Cortex of kidney (tissue), 1 donor: ENCODE results near the gene KLRC4.
"Not testable (repeated sequence)": the region's sequence is repeated elsewhere in the genome, so short reads cannot be mapped to it uniquely, and the experiment has no call there.

ENCODE experiments used
- DNase-seq: peaks from one replicate; lab custom pipeline; 2025; lab: John Stamatoyannopoulos, UW

The KLRC4 gene

GRCh38 chr12:10397296-10397695 is 12.3 kb downstream of the KLRC4 start:
- no peak for DNase-seq

GRCh38 chr12:10396176-10396575 is 13.4 kb downstream of the KLRC4 start:
- not testable (repeated sequence) for DNase-seq

GRCh38 chr12:10395390-10395998 is 14.1 kb downstream of the KLRC4 start:
- DNase-seq = no peak

- DNase-seq = not testable (repeated sequence)
Measured at GRCh38 chr12:10394531-10395152, 14.9 kb downstream of the KLRC4 start.

- DNase-seq = no peak
Measured at GRCh38 chr12:10393291-10393690, 16.3 kb downstream of the KLRC4 start.

- no peak for DNase-seq
Measured at GRCh38 chr12:10392394-10392930, 17.1 kb downstream of the KLRC4 start.

- not testable (repeated sequence) for DNase-seq
Measured at GRCh38 chr12:10390991-10391390, 18.6 kb downstream of the KLRC4 start.

- no peak for DNase-seq
Measured at GRCh38 chr12:10389904-10390303, 19.7 kb downstream of the KLRC4 start, which contains the start of gene KLRK1. Gene KLRK1 (minus strand): TSS chr12:10390041. CDS start chr12:10388810, 1,231 bp downstream.

- DNase-seq = no peak
Measured at GRCh38 chr12:10388624-10389413, 20.7 kb downstream of the KLRC4 start.

- not testable (repeated sequence) for DNase-seq
Measured at GRCh38 chr12:10387498-10387897, 22.1 kb downstream of the KLRC4 start.

GRCh38 chr12:10386857-10387256 is 22.7 kb downstream of the KLRC4 start:
- DNase-seq = no peak

- no peak for DNase-seq
Measured at GRCh38 chr12:10385166-10385613, 24.4 kb downstream of the KLRC4 start.

- DNase-seq = no peak
Measured at GRCh38 chr12:10384191-10384590, 25.4 kb downstream of the KLRC4 start.

GRCh38 chr12:10381928-10382628 is 27.5 kb downstream of the KLRC4 start:
- no peak for DNase-seq

GRCh38 chr12:10378737-10379136 is 30.8 kb downstream of the KLRC4 start:
- DNase-seq = not testable (repeated sequence)

- DNase-seq = no peak
Measured at GRCh38 chr12:10374624-10375018, 34.9 kb downstream of the KLRC4 start.

- no peak for DNase-seq
Measured at GRCh38 chr12:10372559-10372958, 37.0 kb downstream of the KLRC4 start.

GRCh38 chr12:10371893-10372535 is 37.5 kb downstream of the KLRC4 start:
- not testable (repeated sequence) for DNase-seq

GRCh38 chr12:10369557-10370415 is 39.8 kb downstream of the KLRC4 start:
- DNase-seq = no peak
